HCT116 (cell line): ENCODE measurements around the gene OR2B6. TPM values are rescaled to one million over a fixed set of nuclear protein-coding genes. Genes with fewer than 3 reads are reported as not detected.

ENCODE experiments used
- ATAC-seq: fragments of 200-7000 bp; cut with Tn5 transposase; 2 replicates; pipeline ENCODE4 v1.9.1; 2020; ENCODE audit warnings: mild to moderate bottlenecking, moderate library complexity
- BruUV-seq: library from RNA; stranded (reverse); fragments of 400-500 nt; replicated peaks from 2 replicates; lab custom pipeline; 2021; lab: Mats Ljungman, UMichigan
- CTCF ChIA-PET: fragments of 300-600 bp; sonication (Branson Sonifier 250); formaldehyde crosslinking; loops from one replicate; lab custom pipeline; 2021; ENCODE audit warnings: antibody characterized with exemption; lab: Charles Lee
- POLR2A ChIA-PET: fragments of 300-600, 350-600 bp; sonication (Branson Sonifier 250); formaldehyde crosslinking; loops from one replicate; lab custom pipeline; 2021; ENCODE audit warnings: antibody characterized with exemption; lab: Charles Lee
- RAD21 ChIA-PET, 2 experiments: fragments of 300-600 bp; sonication (Branson Sonifier 250); formaldehyde crosslinking; loops; one replicate each; lab custom pipeline; 2023; ENCODE audit warnings: low total read pairs in 2 of 2; ENCODE audit not compliant: uncharacterized antibody in 2 of 2, unreplicated experiment in 2 of 2, low non-redundant PET in 1 of 2; lab: Charles Lee
- DNase-seq: peaks from one replicate; pipeline ENCODE4 v3.0.0-alpha.2; 2010; ENCODE audit warnings: low read depth, low spot score
- H2AFZ ChIP-seq: fragments of 200-600 bp; shearing (Covaris generic), sonication (generic); 2 replicates; pipeline ENCODE4 v1.6.1; 2017; ENCODE audit warnings: low read depth, mixed run types, mixed read lengths, antibody characterized with exemption, low read length; ENCODE audit not compliant: poor library complexity, severe bottlenecking
- H3K27ac ChIP-seq: 2 replicates; pipeline ENCODE4 v1.5.1; 2012; ENCODE audit warnings: low read depth, low read length
- H3K27me3 ChIP-seq: fragments of 200-600 bp; sonication (generic); 2 replicates; pipeline ENCODE4 v1.6.1; 2016; ENCODE audit warnings: mixed run types, low read length, mixed read lengths; ENCODE audit not compliant: insufficient read depth
- H3K36me3 ChIP-seq, 2 experiments: fragments of 200-500 bp in 1 of 2; fragments of 200-600 bp in 1 of 2; sonication (Bioruptor generic) in 1 of 2; sonication (generic) in 1 of 2; 2 replicates each; pipeline versions ENCODE4 v1.5.1 to v1.6.1; 2014 to 2016; ENCODE audit warnings: low read length in 2 of 2, inconsistent platforms in 1 of 2, mixed read lengths in 1 of 2, mixed run types in 1 of 2; ENCODE audit not compliant: insufficient read depth in 2 of 2, control insufficient read depth in 1 of 2
- H3K4me1 ChIP-seq, 2 experiments: fragments of 200-600 bp in 1 of 2; sonication (generic) in 1 of 2; 2 replicates each; pipeline versions ENCODE4 v1.5.1 to v1.6.1; 2012 to 2017; ENCODE audit warnings: low read length in 2 of 2, inconsistent platforms in 1 of 2, mild to moderate bottlenecking in 1 of 2, mixed read lengths in 1 of 2, mixed run types in 1 of 2, moderate library complexity in 1 of 2; ENCODE audit not compliant: insufficient read depth in 2 of 2, control insufficient read depth in 1 of 2
- H3K4me2 ChIP-seq: fragments of 200-600 bp; sonication (generic); 2 replicates; pipeline ENCODE4 v1.6.1; 2017; ENCODE audit warnings: mixed run types, low read length, mixed read lengths
- H3K4me3 ChIP-seq, 2 experiments: fragments of 200-600 bp in 1 of 2; sonication (generic) in 1 of 2; replicated peaks in 1 of 2; 2 replicates each; pipeline ENCODE4 v1.5.1; 2011 to 2016; ENCODE audit warnings: low read length in 2 of 2, control low read depth in 1 of 2, low read depth in 1 of 2, mild to moderate bottlenecking in 1 of 2, mixed read lengths in 1 of 2, mixed run types in 1 of 2
- H3K79me2 ChIP-seq: fragments of 200-600 bp; sonication (generic); 2 replicates; pipeline ENCODE4 v1.6.1; 2017; ENCODE audit warnings: mild to moderate bottlenecking, mixed run types, low read length, moderate library complexity, mixed read lengths; ENCODE audit not compliant: insufficient read depth
- H3K9ac ChIP-seq: fragments of 200-600 bp; sonication (generic); 2 replicates; pipeline ENCODE4 v1.6.1; 2016; ENCODE audit warnings: low read length, mixed read lengths
- H3K9me2 ChIP-seq: fragments of 200-600 bp; sonication (generic), shearing (Covaris generic); 2 replicates; pipeline ENCODE4 v1.6.1; 2017; ENCODE audit warnings: mixed run types, mild to moderate bottlenecking, moderate library complexity; ENCODE audit not compliant: insufficient read depth
- H3K9me3 ChIP-seq, 2 experiments: fragments of 200-500 bp in 1 of 2; fragments of 200-600 bp in 1 of 2; sonication (Bioruptor generic) in 1 of 2; sonication (generic) in 1 of 2; 2 replicates each; pipeline ENCODE4 v1.6.1; 2014 to 2017; ENCODE audit warnings: low read length in 2 of 2, mixed read lengths in 2 of 2, inconsistent platforms in 1 of 2, low read depth in 1 of 2, mild to moderate bottlenecking in 1 of 2, mixed run types in 1 of 2, moderate library complexity in 1 of 2; ENCODE audit not compliant: control insufficient read depth in 1 of 2, insufficient read depth in 1 of 2
- H4K20me1 ChIP-seq: fragments of 200-600 bp; sonication (generic), shearing (Covaris generic); 2 replicates; pipeline ENCODE4 v1.6.1; 2017; ENCODE audit warnings: mixed run types, mild to moderate bottlenecking, moderate library complexity; ENCODE audit not compliant: insufficient read depth
- ATF3 ChIP-seq: IDR thresholded peaks from 2 replicates; pipeline ENCODE4 v1.6.1; 2012
- CEBPB ChIP-seq: IDR thresholded peaks from 2 replicates; pipeline ENCODE4 v1.6.1; 2012; ENCODE audit warnings: low read depth
- ELF1 ChIP-seq: IDR thresholded peaks from 2 replicates; pipeline ENCODE4 v1.6.1; 2012; ENCODE audit warnings: low read depth, borderline replicate concordance
- EZH2 ChIP-seq: fragments of 200-600 bp; sonication (generic); IDR thresholded peaks from 2 replicates; pipeline ENCODE4 v1.6.1; 2017; ENCODE audit warnings: antibody characterized with exemption, mixed run types
- EZH2phosphoT487 ChIP-seq: fragments of 200-600 bp; IDR thresholded peaks from 2 replicates; pipeline ENCODE4 v1.6.1; 2018; ENCODE audit warnings: antibody characterized with exemption, borderline replicate concordance
- JUND ChIP-seq: IDR thresholded peaks from 2 replicates; pipeline ENCODE4 v1.6.1; 2012
- POLR2A ChIP-seq: IDR thresholded peaks from 2 replicates; pipeline ENCODE4 v1.7.0; 2011; ENCODE audit warnings: borderline replicate concordance; ENCODE audit not compliant: insufficient read depth, insufficient read length; ENCODE audit errors: extremely low read depth
- POLR2AphosphoS5 ChIP-seq: IDR thresholded peaks from 2 replicates; pipeline ENCODE4 v1.6.1; 2011; ENCODE audit warnings: mild to moderate bottlenecking, low read depth, low read length, moderate library complexity
- RAD21 ChIP-seq: IDR thresholded peaks from 2 replicates; pipeline ENCODE4 v1.6.1; 2012; ENCODE audit warnings: low read depth, mild to moderate bottlenecking
- REST ChIP-seq: IDR thresholded peaks from 2 replicates; pipeline ENCODE4 v1.6.1; 2012; ENCODE audit warnings: low read depth
- SP1 ChIP-seq: IDR thresholded peaks from 2 replicates; pipeline ENCODE4 v1.6.1; 2012; ENCODE audit warnings: low read depth
- SRF ChIP-seq: IDR thresholded peaks from 2 replicates; pipeline ENCODE4 v1.6.1; 2012; ENCODE audit warnings: low read depth
- YY1 ChIP-seq: IDR thresholded peaks from 2 replicates; pipeline ENCODE4 v1.6.1; 2011; ENCODE audit warnings: low read length, low read depth, moderate library complexity, mild to moderate bottlenecking; ENCODE audit not compliant: insufficient replicate concordance; ENCODE audit errors: extremely low read depth
- ZBTB33 ChIP-seq: IDR thresholded peaks from 2 replicates; pipeline ENCODE4 v1.6.1; 2011; ENCODE audit warnings: mild to moderate bottlenecking, low read length, moderate library complexity; ENCODE audit not compliant: insufficient replicate concordance; ENCODE audit errors: extremely low read depth
- ZFX ChIP-seq: fragments of 450-650 bp; IDR thresholded peaks from 2 replicates; pipeline ENCODE4 v1.6.1; 2017
- ZNF274 ChIP-seq: fragments of 200-500 bp; sonication (Bioruptor generic); IDR thresholded peaks from 2 replicates; pipeline ENCODE4 v1.6.1; 2014; ENCODE audit warnings: mild to moderate bottlenecking, low read depth, low read length, inconsistent platforms
- intact Hi-C: fragments of 100-400 bp; cut with micrococcal nuclease; formaldehyde crosslinking; loops from 2 replicates; pipeline ENCODE4 v1.10.0; 2022
- total RNA-seq: library from RNA; stranded (reverse); gene quantifications from one replicate; pipeline ENCODE4 v1.2.1, GENCODE V29; 2021; ENCODE audit not compliant: unreplicated experiment

Gene OR2B6
- total RNA-seq, 1 experiment from 2014 or later: 0.25 TPM

- no peaks in the 10 kb centered on the region for H3K9me2 ChIP-seq
- intact Hi-C loops: loop anchor here (10.0 kb wide), 1 partner anchor 447 kb away; no protein-coding TSS in a partner anchor
- no peaks in the 10 kb centered on the region for H3K9me3 ChIP-seq
- H3K27ac ChIP-seq: no peak overlapping the region
- ChIA-PET RAD21 (no interaction called here), POLR2A (no interaction called here), CTCF (no interaction called here)
- DNase-seq (no peak), ATAC-seq (no peak)
- H3K4me2 ChIP-seq: no peak overlapping the region
- no peaks in the 10 kb centered on the region for H3K79me2 ChIP-seq
- no peak overlapping the region for H2AFZ ChIP-seq
- no peaks in the 10 kb centered on the region for H4K20me1 ChIP-seq
- H3K27me3 ChIP-seq: no peaks in the 10 kb centered on the region
- no peak for TF ChIP-seq YY1
- TF ChIP-seq ELF1: no peak
- no peak for TF ChIP-seq RAD21
- TF ChIP-seq CEBPB: no peak
- no peak for TF ChIP-seq ZNF274
- TF ChIP-seq SP1: no peak
- no peak for TF ChIP-seq POLR2AphosphoS5
- TF ChIP-seq EZH2phosphoT487: no peak
- no peak for TF ChIP-seq ATF3
- TF ChIP-seq POLR2A: no peak
- no peak for TF ChIP-seq SRF
- TF ChIP-seq JUND: no peak
- no peak for TF ChIP-seq REST
- no peak for TF ChIP-seq ZBTB33
- TF ChIP-seq ZFX: no peak
- no peak for TF ChIP-seq EZH2
- H3K4me3 ChIP-seq: no peak overlapping the region
- no TSS peak for BruUV-seq
- no peak overlapping the region for H3K9ac ChIP-seq
- no peaks in the 10 kb centered on the region for H3K36me3 ChIP-seq
- H3K4me1 ChIP-seq: peaks cover 6 to 12% of the 10 kb centered on the region in 2 experiments; a peak in 3 of 4 replicates
Observed at GRCh38 chr6:27908017-27908416, 49.0 kb upstream of the OR2B6 start.
